CD4-positive, alpha-beta T cell (primary cell): ENCODE measurements around the gene PBX4. TPM values are rescaled to one million over a fixed set of nuclear protein-coding genes. Genes with fewer than 3 reads are reported as not detected.

Experiments
- ATAC-seq: fragments of 200-7000 bp; cut with Tn5 transposase; one replicate; pipeline ENCODE4 v1.10.0; 2022; ENCODE audit warnings: mild to moderate bottlenecking; ENCODE audit not compliant: poor library complexity
- CTCF ChIA-PET: fragments of 350-600 bp; sonication (Branson Sonifier 250); formaldehyde crosslinking; loops from one replicate; lab custom pipeline; 2021; ENCODE audit warnings: antibody characterized with exemption, inconsistent platforms; lab: Charles Lee
- POLR2A ChIA-PET: fragments of 350-600 bp; sonication (Branson Sonifier 250); formaldehyde crosslinking; loops from one replicate; lab custom pipeline; 2021; ENCODE audit warnings: antibody characterized with exemption, inconsistent platforms; lab: Charles Lee
- DNase-seq, 14 experiments: peaks; one replicate each; pipeline ENCODE4 v3.0.0-alpha.2; 2013 to 2020; ENCODE audit warnings: mixed read lengths in 2 of 14
- H3K27ac ChIP-seq, 2 donors: one replicate each; pipeline versions ENCODE4 v1.5.1 to v1.7.0; 2013; ENCODE audit warnings: low read length in 2 of 2, low read depth in 1 of 2, mild to moderate bottlenecking in 1 of 2
- H3K27me3 ChIP-seq, 2 experiments: 1 replicate in 1 of 2; 2 replicates in 1 of 2; pipeline versions ENCODE4 v1.6.1 to v1.7.0; 2013; ENCODE audit warnings: low read length in 2 of 2, control low read depth in 1 of 2, mild to moderate bottlenecking in 1 of 2, moderate library complexity in 1 of 2; ENCODE audit not compliant: insufficient read depth in 2 of 2, control insufficient read depth in 1 of 2
- H3K36me3 ChIP-seq: one replicate; pipeline ENCODE4 v1.6.1; 2013; ENCODE audit warnings: low read length, control low read depth; ENCODE audit not compliant: insufficient read depth
- H3K4me1 ChIP-seq: one replicate; pipeline ENCODE4 v1.6.1; 2013; ENCODE audit warnings: low read length, control low read depth; ENCODE audit not compliant: insufficient read depth
- H3K4me3 ChIP-seq: one replicate; pipeline ENCODE4 v1.5.1; 2013; ENCODE audit warnings: mild to moderate bottlenecking, low read length, moderate library complexity
- H3K9me3 ChIP-seq, 2 experiments: 1 replicate in 1 of 2; 2 replicates in 1 of 2; pipeline versions ENCODE4 v1.6.1 to v1.7.0; 2013; ENCODE audit warnings: low read length in 2 of 2, mild to moderate bottlenecking in 2 of 2, control low read depth in 1 of 2, moderate library complexity in 1 of 2; ENCODE audit not compliant: control insufficient read depth in 1 of 2, insufficient read depth in 1 of 2
- H3K27ac Mint-ChIP-seq: one replicate; pipeline ENCODE4 v1.8.0; 2020; ENCODE audit warnings: mixed read lengths
- H3K27me3 Mint-ChIP-seq: one replicate; pipeline ENCODE4 v1.8.0; 2021; ENCODE audit warnings: mixed read lengths
- H3K36me3 Mint-ChIP-seq: one replicate; pipeline ENCODE4 v1.8.0; 2021; ENCODE audit warnings: low read depth, mixed read lengths
- H3K4me1 Mint-ChIP-seq: one replicate; pipeline ENCODE4 v1.8.0; 2021; ENCODE audit warnings: low read depth, mixed read lengths
- H3K4me3 Mint-ChIP-seq: one replicate; pipeline ENCODE4 v1.8.0; 2020; ENCODE audit warnings: mild to moderate bottlenecking, mixed read lengths
- H3K9me3 Mint-ChIP-seq: one replicate; pipeline ENCODE4 v1.8.0; 2020; ENCODE audit warnings: mixed read lengths
- CTCF ChIP-seq: fragments of 200-600 bp; IDR thresholded peaks from one replicate; pipeline ENCODE4 v1.8.0; 2022; ENCODE audit warnings: antibody characterized with exemption, mild to moderate bottlenecking
- intact Hi-C, 2 experiments: fragments of 100-400 bp; cut with DNase I in 1 of 2; cut with micrococcal nuclease in 1 of 2; formaldehyde crosslinking; loops; one replicate each; pipeline versions ENCODE4 v1.15.1 to v1.9.0; 2023 to 2025; cut with DNase I, micrococcal nuclease
- total RNA-seq, 174 experiments: library from RNA in 2 of 174; stranded (reverse) in 2 of 174; gene quantifications; one replicate each; pipeline ENCODE4 v1.2.3 and lab custom pipeline; 2021 to 2026

PBX4 gene
- total RNA-seq, 2 experiments from 2014 or later, result 50.1 to 51.8 TPM

GRCh38 chr19:19523177-19523576 lies 95.3 kb downstream of the PBX4 start:
- H3K9me3 ChIP-seq, result no peaks in the 10 kb centered on the region
- no peak overlapping the region for H3K27ac Mint-ChIP-seq
- no peaks in the 10 kb centered on the region for H3K27me3 ChIP-seq
- ChIA-PET CTCF (no interaction called here), POLR2A (interaction anchor here (0.6 kb wide), 1 partner anchor 104 kb away, joined by 3 read pairs; no protein-coding TSS in a partner anchor)
- H3K27ac ChIP-seq, result no peak overlapping the region
- peaks cover 55% of the 10 kb centered on the region for H3K36me3 Mint-ChIP-seq
- DNase-seq (no peak), ATAC-seq (no peak)
- intact Hi-C loops, result no loop called here
- peaks cover 56% of the 10 kb centered on the region for H3K36me3 ChIP-seq
- H3K27me3 Mint-ChIP-seq, result no peaks in the 10 kb centered on the region
- peaks cover 20% of the 10 kb centered on the region for H3K4me1 Mint-ChIP-seq
- no peak overlapping the region for H3K4me3 Mint-ChIP-seq
- no peaks in the 10 kb centered on the region for H3K9me3 Mint-ChIP-seq
- H3K4me3 ChIP-seq, result no peak overlapping the region
- no peak for TF ChIP-seq CTCF
- peaks cover 18% of the 10 kb centered on the region for H3K4me1 ChIP-seq

DNA sequence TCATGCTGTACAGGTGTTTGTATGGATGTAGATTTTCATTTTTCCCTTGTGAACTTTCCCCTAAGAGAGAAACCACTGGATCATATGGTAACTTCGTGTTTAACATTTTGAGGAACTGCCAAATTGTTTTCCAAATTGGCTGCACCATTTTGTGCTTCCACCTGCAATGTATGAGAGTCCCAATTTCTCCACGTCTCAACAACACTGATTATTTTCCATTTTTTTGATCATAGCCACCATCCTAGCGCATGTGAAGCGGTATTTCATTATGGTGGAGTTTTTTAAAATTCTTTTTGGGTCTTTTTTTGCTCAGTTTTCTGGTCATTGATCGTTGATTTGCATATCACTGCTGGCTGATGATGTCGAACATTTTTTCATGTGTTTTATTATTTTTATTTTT lies 97.5 kb downstream of the PBX4 start:
- CTCF ChIA-PET, result no interaction called here

GRCh38 chr19:19517235-19517619 lies 101.3 kb downstream of the PBX4 start:
- POLR2A ChIA-PET, result interaction anchor here (0.6 to 2.5 kb wide), 3 partner anchors 28 to 153 kb away, joined by 3 to 13 read pairs (median 6); no protein-coding TSS in a partner anchor
- CTCF ChIA-PET, result no interaction called here
- H3K27ac Mint-ChIP-seq, result no peak overlapping the region
- DNase-seq, result no peak
- peaks cover 0 to 11% of the 10 kb centered on the region in 2 experiments for H3K9me3 ChIP-seq
- peak overlapping the region; percentile 94 for H3K4me3 Mint-ChIP-seq
- no peaks in the 10 kb centered on the region for H3K27me3 ChIP-seq
- H3K36me3 ChIP-seq, result peaks cover 20% of the 10 kb centered on the region
- H3K27me3 Mint-ChIP-seq, result no peaks in the 10 kb centered on the region
- peaks cover 30% of the 10 kb centered on the region for H3K36me3 Mint-ChIP-seq
- H3K4me1 ChIP-seq, result peaks cover 46% of the 10 kb centered on the region
- intact Hi-C loops, result loop anchor here in 1 of 2 experiments (5.0 kb wide), 2 partner anchors 260 to 1990 kb away; partner anchors contain the start of gene ZNF429
- TF ChIP-seq CTCF, result no peak
- no peak for ATAC-seq
- H3K27ac ChIP-seq, result no peak overlapping the region
- peak overlapping the region; percentile 77 for H3K4me3 ChIP-seq
- H3K9me3 Mint-ChIP-seq, result no peaks in the 10 kb centered on the region
- peaks cover 34% of the 10 kb centered on the region for H3K4me1 Mint-ChIP-seq

More for the DNA sequence above, 97.5 kb downstream of the PBX4 start:
- Histone ChIP-seq H3K9me3 (no peaks in the 10 kb centered on the region), H3K27me3 (no peaks in the 10 kb centered on the region), H3K4me1 (peaks cover 36% of the 10 kb centered on the region), H3K4me3 (no peak overlapping the region), H3K27ac (no peak overlapping the region), H3K36me3 (peaks cover 42% of the 10 kb centered on the region)
- intact Hi-C loops, result no loop called here
- Mint-ChIP-seq H3K4me1 (peaks cover 36% of the 10 kb centered on the region), H3K9me3 (no peaks in the 10 kb centered on the region), H3K27ac (peak overlapping the region; percentile 49), H3K27me3 (no peaks in the 10 kb centered on the region), H3K4me3 (peak overlapping the region; percentile 67), H3K36me3 (peaks cover 41% of the 10 kb centered on the region)
- TF ChIP-seq CTCF, result no peak
- POLR2A ChIA-PET, result no interaction called here
- ATAC-seq (no peak), DNase-seq (no peak)
